ENCODE data around the gene VAMP8.

- no peak for TF ChIP-seq CTCF (IDR thresholded peaks at IDR 0.05; ENCODE audit: low read depth, low read length, missing input control)
- no peak for TF ChIP-seq REST (IDR thresholded peaks at IDR 0.05)
- TF ChIP-seq SP1 (IDR thresholded peaks at IDR 0.05), result no peak
- TF ChIP-seq YY1 (IDR thresholded peaks at IDR 0.05), result no peak
- TF ChIP-seq, protein P1, sequence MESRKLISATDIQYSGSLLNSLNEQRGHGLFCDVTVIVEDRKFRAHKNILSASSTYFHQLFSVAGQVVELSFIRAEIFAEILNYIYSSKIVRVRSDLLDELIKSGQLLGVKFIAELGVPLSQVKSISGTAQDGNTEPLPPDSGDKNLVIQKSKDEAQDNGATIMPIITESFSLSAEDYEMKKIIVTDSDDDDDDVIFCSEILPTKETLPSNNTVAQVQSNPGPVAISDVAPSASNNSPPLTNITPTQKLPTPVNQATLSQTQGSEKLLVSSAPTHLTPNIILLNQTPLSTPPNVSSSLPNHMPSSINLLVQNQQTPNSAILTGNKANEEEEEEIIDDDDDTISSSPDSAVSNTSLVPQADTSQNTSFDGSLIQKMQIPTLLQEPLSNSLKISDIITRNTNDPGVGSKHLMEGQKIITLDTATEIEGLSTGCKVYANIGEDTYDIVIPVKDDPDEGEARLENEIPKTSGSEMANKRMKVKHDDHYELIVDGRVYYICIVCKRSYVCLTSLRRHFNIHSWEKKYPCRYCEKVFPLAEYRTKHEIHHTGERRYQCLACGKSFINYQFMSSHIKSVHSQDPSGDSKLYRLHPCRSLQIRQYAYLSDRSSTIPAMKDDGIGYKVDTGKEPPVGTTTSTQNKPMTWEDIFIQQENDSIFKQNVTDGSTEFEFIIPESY (IDR thresholded peaks at IDR 0.05), result no peak
- TF ChIP-seq MAX (IDR thresholded peaks at IDR 0.05), result no peak
- no peak for TF ChIP-seq RXRA (IDR thresholded peaks at IDR 0.05)
- no peak for TF ChIP-seq EGR1 (IDR thresholded peaks at IDR 0.05; ENCODE audit: low read depth in 2 of 2)
- TF ChIP-seq GABPA (IDR thresholded peaks at IDR 0.05 in 1 of 2, conservative IDR thresholded peaks at IDR 0.05 in 1 of 2), result no peak
- TF ChIP-seq, protein P2, sequence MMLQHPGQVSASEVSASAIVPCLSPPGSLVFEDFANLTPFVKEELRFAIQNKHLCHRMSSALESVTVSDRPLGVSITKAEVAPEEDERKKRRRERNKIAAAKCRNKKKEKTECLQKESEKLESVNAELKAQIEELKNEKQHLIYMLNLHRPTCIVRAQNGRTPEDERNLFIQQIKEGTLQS (IDR thresholded peaks at IDR 0.05), result no peak
- TF ChIP-seq TAF1 (conservative IDR thresholded peaks at IDR 0.05), result no peak
Observed at GRCh38 chr2:85582492-85582891, 5.1 kb downstream of the VAMP8 start.
